Measurements from ENCODE around the gene STC2.
"Not testable (repeated sequence)": the region's sequence is repeated elsewhere in the genome, so short reads cannot be mapped to it uniquely, and the experiment has no call there.

DNA sequence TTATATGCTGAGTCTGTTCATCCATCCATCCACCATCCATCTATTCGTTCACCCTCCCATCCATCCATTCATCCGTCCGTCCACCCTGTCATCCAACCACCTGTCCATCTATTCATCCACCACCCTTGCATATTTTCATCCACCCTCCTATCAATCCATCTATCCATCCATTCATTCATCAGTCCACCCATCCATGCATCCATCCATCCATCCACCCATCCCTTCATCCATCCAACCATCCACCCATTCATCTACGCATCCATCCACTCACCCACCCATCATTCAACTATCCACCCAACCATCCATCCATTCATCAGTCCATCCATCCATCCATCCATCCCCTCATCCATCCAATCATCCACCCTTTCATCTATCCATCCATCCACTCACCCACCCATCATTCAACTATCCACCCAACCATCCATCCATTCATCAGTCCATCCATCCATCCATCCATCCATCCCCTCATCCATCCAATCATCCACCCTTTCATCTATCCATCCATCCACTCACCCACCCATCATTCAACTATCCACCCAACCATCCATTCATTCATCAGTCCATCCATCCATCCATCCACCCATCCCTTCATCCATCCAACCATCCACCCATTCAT lies 43.8 kb downstream of the STC2 start:
- TF ChIP-seq, protein P1, sequence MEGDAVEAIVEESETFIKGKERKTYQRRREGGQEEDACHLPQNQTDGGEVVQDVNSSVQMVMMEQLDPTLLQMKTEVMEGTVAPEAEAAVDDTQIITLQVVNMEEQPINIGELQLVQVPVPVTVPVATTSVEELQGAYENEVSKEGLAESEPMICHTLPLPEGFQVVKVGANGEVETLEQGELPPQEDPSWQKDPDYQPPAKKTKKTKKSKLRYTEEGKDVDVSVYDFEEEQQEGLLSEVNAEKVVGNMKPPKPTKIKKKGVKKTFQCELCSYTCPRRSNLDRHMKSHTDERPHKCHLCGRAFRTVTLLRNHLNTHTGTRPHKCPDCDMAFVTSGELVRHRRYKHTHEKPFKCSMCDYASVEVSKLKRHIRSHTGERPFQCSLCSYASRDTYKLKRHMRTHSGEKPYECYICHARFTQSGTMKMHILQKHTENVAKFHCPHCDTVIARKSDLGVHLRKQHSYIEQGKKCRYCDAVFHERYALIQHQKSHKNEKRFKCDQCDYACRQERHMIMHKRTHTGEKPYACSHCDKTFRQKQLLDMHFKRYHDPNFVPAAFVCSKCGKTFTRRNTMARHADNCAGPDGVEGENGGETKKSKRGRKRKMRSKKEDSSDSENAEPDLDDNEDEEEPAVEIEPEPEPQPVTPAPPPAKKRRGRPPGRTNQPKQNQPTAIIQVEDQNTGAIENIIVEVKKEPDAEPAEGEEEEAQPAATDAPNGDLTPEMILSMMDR (IDR thresholded peaks at IDR 0.05; ENCODE audit: low read depth, low read length, poor library complexity, severe bottlenecking): not testable (repeated sequence)
- TF ChIP-seq EZH2phosphoT487 (IDR thresholded peaks at IDR 0.05; ENCODE audit: borderline replicate concordance, low read length): not testable (repeated sequence)

All from DOHH2 (cell line).